ENCODE results near the gene CDK8. TPM values are rescaled to one million over a fixed set of nuclear protein-coding genes. Genes with fewer than 3 reads are reported as not detected.
A peak's percentile ranks its signal among the peaks of the same experiment; 100 is the strongest.

The CDK8 gene
- total and polyA plus RNA-seq, 12 donors, result 6.4 to 12.5 (median 9.2) TPM

DNA sequence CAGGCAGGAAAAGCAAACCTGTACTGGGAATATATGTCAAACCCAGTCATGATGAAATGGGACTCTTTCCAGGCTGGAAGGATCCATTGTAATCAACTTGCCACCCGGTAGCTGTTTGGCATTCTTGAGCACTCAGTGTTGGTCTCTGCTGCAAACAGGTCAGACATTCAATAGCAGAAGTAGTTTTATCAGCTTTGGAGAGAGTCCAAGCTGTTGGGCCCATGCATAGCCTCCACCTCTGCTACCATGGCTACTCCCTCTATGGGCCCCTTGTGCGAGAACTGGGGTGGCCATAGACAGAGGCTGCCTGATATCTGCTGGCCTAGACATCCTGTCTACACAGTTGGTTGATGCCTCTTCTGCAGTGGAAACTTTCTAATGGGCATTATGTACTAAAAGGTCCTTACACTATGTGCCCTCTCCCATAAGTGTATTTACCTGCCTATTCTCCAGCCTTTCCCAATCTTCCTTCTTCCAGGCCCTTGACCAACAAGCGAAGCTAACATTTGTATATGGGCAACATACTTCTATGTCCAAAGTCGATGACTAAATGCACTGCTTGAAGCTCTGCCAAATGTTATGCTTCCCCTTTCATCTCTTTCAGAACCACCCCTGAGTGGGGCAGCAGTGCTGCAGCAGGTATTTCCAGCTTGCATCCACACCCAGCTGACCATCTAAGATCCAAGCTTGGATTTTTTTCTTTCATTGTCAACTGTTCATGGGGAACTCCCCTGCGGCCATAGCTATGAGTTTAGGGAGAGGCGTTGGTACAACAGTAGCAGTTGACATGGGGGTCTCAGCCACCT is 26.6 kb upstream of the CDK8 start:
- Histone ChIP-seq H3K27ac (no peak overlapping the region), H3K4me3 (no peak overlapping the region), H3K36me3 (no peaks in the 10 kb centered on the region), H3K9me3 (no peaks in the 10 kb centered on the region), H3K4me1 (peaks cover 0 to 27% (median 8%) of the 10 kb centered on the region in 9 donors), H3K27me3 (no peaks in the 10 kb centered on the region)
- DNase-seq (no peak), ATAC-seq (no peak)
- 66 to 80% methylated on average over 6 of the region's 6 CpGs for WGBS, 2 donors
- TF ChIP-seq, protein P1, sequence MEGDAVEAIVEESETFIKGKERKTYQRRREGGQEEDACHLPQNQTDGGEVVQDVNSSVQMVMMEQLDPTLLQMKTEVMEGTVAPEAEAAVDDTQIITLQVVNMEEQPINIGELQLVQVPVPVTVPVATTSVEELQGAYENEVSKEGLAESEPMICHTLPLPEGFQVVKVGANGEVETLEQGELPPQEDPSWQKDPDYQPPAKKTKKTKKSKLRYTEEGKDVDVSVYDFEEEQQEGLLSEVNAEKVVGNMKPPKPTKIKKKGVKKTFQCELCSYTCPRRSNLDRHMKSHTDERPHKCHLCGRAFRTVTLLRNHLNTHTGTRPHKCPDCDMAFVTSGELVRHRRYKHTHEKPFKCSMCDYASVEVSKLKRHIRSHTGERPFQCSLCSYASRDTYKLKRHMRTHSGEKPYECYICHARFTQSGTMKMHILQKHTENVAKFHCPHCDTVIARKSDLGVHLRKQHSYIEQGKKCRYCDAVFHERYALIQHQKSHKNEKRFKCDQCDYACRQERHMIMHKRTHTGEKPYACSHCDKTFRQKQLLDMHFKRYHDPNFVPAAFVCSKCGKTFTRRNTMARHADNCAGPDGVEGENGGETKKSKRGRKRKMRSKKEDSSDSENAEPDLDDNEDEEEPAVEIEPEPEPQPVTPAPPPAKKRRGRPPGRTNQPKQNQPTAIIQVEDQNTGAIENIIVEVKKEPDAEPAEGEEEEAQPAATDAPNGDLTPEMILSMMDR (IDR thresholded peaks at IDR 0.05), result no peak
- intact Hi-C loops (cut with DNase I), result no loop called here

DNA sequence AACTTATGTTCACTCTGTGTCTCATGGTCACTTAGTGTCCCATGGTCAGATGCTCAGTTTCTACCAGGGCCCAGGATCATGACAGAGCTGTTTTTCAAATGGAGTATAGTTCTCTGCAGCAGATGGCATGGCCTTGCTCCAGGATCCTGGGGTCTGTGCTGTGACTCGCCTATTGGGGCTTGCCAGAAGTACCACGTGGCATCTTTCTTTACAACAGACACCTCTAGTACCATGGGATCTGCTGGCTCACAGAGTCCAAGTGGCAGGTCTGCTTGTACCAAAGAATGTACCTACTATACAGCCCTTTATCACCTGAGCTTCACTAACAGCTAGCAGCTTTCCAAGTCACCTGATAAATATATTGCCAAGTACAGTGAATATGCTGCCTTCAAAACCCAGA is 25.8 kb upstream of the CDK8 start:
- no peak overlapping the region for H3K27ac ChIP-seq
- H3K36me3 ChIP-seq, result no peaks in the 10 kb centered on the region
- 55 to 77% methylated on average over 2 of the region's 2 CpGs for WGBS, 2 donors
- ATAC-seq, result no peak
- intact Hi-C loops (cut with DNase I), result no loop called here
- H3K9me3 ChIP-seq, result no peaks in the 10 kb centered on the region
- no peaks in the 10 kb centered on the region for H3K27me3 ChIP-seq
- no peak for DNase-seq
- peaks cover 0 to 20% (median 1%) of the 10 kb centered on the region in 9 donors for H3K4me1 ChIP-seq
- H3K4me3 ChIP-seq, result no peak overlapping the region
- TF ChIP-seq, protein P1 (IDR thresholded peaks at IDR 0.05), result no peak

DNA sequence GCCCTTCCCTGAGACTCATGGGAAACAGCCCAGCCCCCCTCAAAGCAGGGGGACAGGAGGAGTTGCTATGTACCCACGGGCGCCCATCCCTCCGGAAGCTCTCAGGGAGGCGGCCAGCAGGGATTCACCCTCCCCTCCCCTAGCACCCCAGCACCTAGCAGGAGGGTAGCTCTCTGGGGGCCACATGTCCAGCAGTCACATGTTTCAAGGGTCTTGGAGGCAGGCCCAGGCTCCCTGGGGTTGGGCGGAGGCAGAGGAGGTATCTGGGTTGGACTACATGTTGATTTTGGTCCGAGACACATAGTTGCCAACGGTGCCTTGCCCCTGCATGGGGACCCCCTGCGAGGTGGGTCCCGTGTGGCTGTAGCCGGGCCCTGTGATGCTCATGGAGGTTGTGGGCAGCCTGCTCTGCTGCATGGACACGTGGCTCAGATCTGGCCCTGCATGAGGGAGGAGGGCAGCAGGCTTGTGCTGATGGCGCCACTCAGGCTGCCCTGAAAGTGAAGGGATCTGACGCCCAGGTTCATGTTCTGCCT is 24.8 kb upstream of the CDK8 start:
- Histone ChIP-seq H3K4me3 (no peak overlapping the region), H3K27ac (no peak overlapping the region), H3K36me3 (no peaks in the 10 kb centered on the region), H3K9me3 (no peaks in the 10 kb centered on the region), H3K27me3 (no peaks in the 10 kb centered on the region), H3K4me1 (peaks cover 0 to 20% (median 0%) of the 10 kb centered on the region in 9 donors)
- WGBS, 2 donors, result 89 to 92% methylated on average over 13 of the region's 13 CpGs
- intact Hi-C loops (cut with DNase I), result no loop called here
- ATAC-seq (peak in 1 of 8 donors; percentile 39), DNase-seq (no peak)
- TF ChIP-seq, protein P1 (IDR thresholded peaks at IDR 0.05), result no peak

DNA sequence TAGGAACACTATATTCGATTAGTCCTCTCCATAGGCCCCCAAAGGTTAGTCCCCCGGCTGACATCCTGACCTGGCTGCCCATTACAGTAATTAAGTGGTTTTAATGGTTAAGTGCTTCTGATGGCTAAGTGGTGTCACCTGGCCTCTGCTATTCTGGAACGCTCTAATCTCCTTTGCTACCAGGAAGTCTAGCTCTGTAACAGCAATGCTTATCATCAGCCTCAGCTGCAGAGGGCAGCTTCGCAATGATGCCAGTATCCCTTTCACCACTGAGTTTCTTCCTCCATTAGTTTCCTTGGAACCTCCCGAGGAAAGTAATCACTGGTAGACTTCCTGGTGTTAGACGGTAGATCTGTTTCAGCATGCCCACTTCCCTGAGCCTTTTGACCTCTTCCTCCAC is 23.2 kb upstream of the CDK8 start:
- Histone ChIP-seq H3K36me3 (no peaks in the 10 kb centered on the region), H3K27ac (peak overlapping the region in 1 of 10 donors; percentile 24), H3K27me3 (no peaks in the 10 kb centered on the region), H3K9me3 (no peaks in the 10 kb centered on the region), H3K4me3 (no peak overlapping the region), H3K4me1 (peaks cover 0 to 20% (median 0%) of the 10 kb centered on the region in 9 donors)
- intact Hi-C loops (cut with DNase I), result no loop called here
- DNase-seq, result no peak
- peak; percentile 36 to 92 (median 70) for ATAC-seq
- TF ChIP-seq, protein P1 (IDR thresholded peaks at IDR 0.05), result peak in 1 of 9 donors; percentile 12
- 33 to 39% methylated on average over 6 of the region's 6 CpGs for WGBS, 2 donors
